K562 (cell line): ENCODE results near the gene ANKRD31. TPM values are rescaled to one million over a fixed set of nuclear protein-coding genes. Genes with fewer than 3 reads are reported as not detected.

Experiments
- ATAC-seq: fragments of 200-7000 bp; cut with Tn5 transposase; 3 replicates; pipeline ENCODE4 v1.9.1; 2020; ENCODE audit warnings: moderate library complexity
- BruUV-seq: library from RNA; stranded (reverse); fragments of 400-500 nt; replicated peaks from 2 replicates; lab custom pipeline; 2021; lab: Mats Ljungman, UMichigan
- CTCF ChIA-PET: fragments of 300-600 bp; formaldehyde crosslinking; extraction: SDS; loops from one replicate; lab custom pipeline; 2021; ENCODE audit warnings: low intra/inter-chr PET ratio; lab: Yijun Ruan, JAX
- POLR2A ChIA-PET: fragments of 300-600, 350-650 bp; sonication (Branson Sonifier 250); formaldehyde crosslinking; extraction: SDS; loops from one replicate; lab custom pipeline; 2021; ENCODE audit warnings: antibody characterized with exemption, inconsistent platforms; lab: Yijun Ruan, JAX
- DNase-seq, 4 experiments: peaks; one replicate each; pipeline versions ENCODE4 v3.0.0 to v3.0.0-alpha.2; 2011 to 2018; ENCODE audit warnings: low spot score in 3 of 4, mixed read lengths in 3 of 4; ENCODE audit errors: extremely low read depth in 1 of 4
- FAIRE-seq: peaks from 2 replicates; lab custom pipeline; 2011; peaks lifted over from hg19 to GRCh38; lab: Jason Lieb, UNC
- H2AFZ ChIP-seq: 2 replicates; pipeline ENCODE4 v1.6.0; 2011; ENCODE audit warnings: low read depth, low read length, control low read depth, inconsistent platforms
- H3K27ac ChIP-seq: fragments of 200-600 bp; 3 replicates; pipeline ENCODE4 v1.8.0; 2011; ENCODE audit warnings: low read depth, mild to moderate bottlenecking, control low read depth, inconsistent platforms, low read length, moderate library complexity, mixed read lengths; ENCODE audit errors: extremely low read depth
- H3K27me3 ChIP-seq, 2 experiments: fragments of 300-600 bp in 1 of 2; 2 replicates in 1 of 2; 3 replicates in 1 of 2; pipeline versions ENCODE4 v1.6.0 to v1.8.0; 2011; ENCODE audit warnings: inconsistent platforms in 2 of 2, low read length in 2 of 2, mild to moderate bottlenecking in 1 of 2, mixed read lengths in 1 of 2, moderate library complexity in 1 of 2; ENCODE audit not compliant: control insufficient read depth in 2 of 2, insufficient read depth in 2 of 2
- H3K36me3 ChIP-seq: fragments of 300-600 bp; 3 replicates; pipeline ENCODE4 v1.8.0; 2011; ENCODE audit warnings: mild to moderate bottlenecking, low read length, inconsistent platforms; ENCODE audit not compliant: control insufficient read depth, insufficient read depth
- H3K4me1 ChIP-seq, 2 experiments: fragments of 200-600 bp in 1 of 2; replicated peaks in 1 of 2; 2 replicates in 1 of 2; 3 replicates in 1 of 2; pipeline versions ENCODE4 v1.5.1 to v1.8.0; 2011; ENCODE audit warnings: inconsistent platforms in 2 of 2, low read length in 2 of 2, mild to moderate bottlenecking in 1 of 2, mixed read lengths in 1 of 2, moderate library complexity in 1 of 2; ENCODE audit not compliant: control insufficient read depth in 2 of 2, insufficient read depth in 2 of 2
- H3K4me2 ChIP-seq: 2 replicates; pipeline ENCODE4 v1.6.1; 2011; ENCODE audit warnings: low read length, control low read depth, inconsistent platforms, mixed read lengths; ENCODE audit not compliant: insufficient read depth
- H3K4me3 ChIP-seq: fragments of 200-600 bp; sonication (generic), shearing (Covaris generic); 2 replicates; pipeline ENCODE4 v1.5.1; 2016; ENCODE audit warnings: control low read depth, inconsistent platforms
- H3K79me2 ChIP-seq: fragments of 200-600 bp; 3 replicates; pipeline ENCODE4 v1.8.0; 2011; ENCODE audit warnings: low read length, inconsistent platforms; ENCODE audit not compliant: control insufficient read depth, insufficient read depth
- H3K9ac ChIP-seq, 2 experiments: 2 replicates each; pipeline versions ENCODE4 v1.6.0 to v1.6.1; 2011; ENCODE audit warnings: low read depth in 2 of 2, low read length in 2 of 2, control low read depth in 1 of 2, inconsistent platforms in 1 of 2, mild to moderate bottlenecking in 1 of 2, mixed read lengths in 1 of 2; ENCODE audit not compliant: insufficient read depth in 1 of 2
- H3K9me1 ChIP-seq: one replicate; pipeline ENCODE4 v1.6.0; 2011; ENCODE audit warnings: inconsistent platforms, mild to moderate bottlenecking, low read length, moderate library complexity; ENCODE audit not compliant: control insufficient read depth, insufficient read depth
- H3K9me3 ChIP-seq: replicated peaks from 2 replicates; pipeline ENCODE4 v1.5.1; 2011; ENCODE audit warnings: low read depth, low read length, inconsistent platforms; ENCODE audit not compliant: control insufficient read depth, insufficient read depth
- H4K20me1 ChIP-seq: replicated peaks from 2 replicates; pipeline ENCODE4 v1.6.1; 2011; ENCODE audit warnings: low read length, inconsistent platforms, mixed read lengths; ENCODE audit not compliant: control insufficient read depth, insufficient read depth
- CBX8 ChIP-seq: fragments of 200-600 bp; sonication (generic); IDR thresholded peaks from 2 replicates; pipeline ENCODE4 v1.6.1; 2012; ENCODE audit warnings: borderline replicate concordance, mixed run types, low read depth, mild to moderate bottlenecking, moderate library complexity, mixed read lengths, low read length, control low read depth, inconsistent platforms; ENCODE audit not compliant: poor library complexity, severe bottlenecking; ENCODE audit errors: extremely low read depth
- CREB3L1 ChIP-seq: fragments of 450-650 bp; IDR thresholded peaks from 2 replicates; pipeline ENCODE4 v1.6.1; 2014; ENCODE audit warnings: low read depth, mild to moderate bottlenecking, moderate library complexity, borderline replicate concordance
- GATAD2B ChIP-seq: fragments of 450-650 bp; IDR thresholded peaks from 2 replicates; pipeline ENCODE4 v1.6.1; 2017; ENCODE audit warnings: mild to moderate bottlenecking, borderline replicate concordance
- HDAC8 ChIP-seq: fragments of 450-650 bp; IDR thresholded peaks from 2 replicates; pipeline ENCODE4 v1.6.1; 2016; ENCODE audit warnings: mild to moderate bottlenecking, missing genetic modification characterization, moderate library complexity, missing compliant biosample characterization
- HOXB6 ChIP-seq: fragments of 250-450 bp; sonication (Bioruptor Pico); IDR thresholded peaks from 2 replicates; pipeline ENCODE4 v1.5.1; 2022; ENCODE audit warnings: mild to moderate bottlenecking, borderline replicate concordance
- IFI16 ChIP-seq: fragments of 250-450 bp; sonication (Bioruptor Pico); IDR thresholded peaks from 2 replicates; pipeline ENCODE4 v2.1.2; 2022; ENCODE audit warnings: mild to moderate bottlenecking, inconsistent platforms
- NFIX ChIP-seq: fragments of 250-450 bp; sonication (Bioruptor Pico); IDR thresholded peaks from 2 replicates; pipeline ENCODE4 v1.4.0; 2020; ENCODE audit warnings: low read depth, mild to moderate bottlenecking, moderate library complexity
- PHB2 ChIP-seq: fragments of 450-650 bp; IDR thresholded peaks from 2 replicates; pipeline ENCODE4 v1.6.1; 2017; ENCODE audit warnings: low read depth
- ZNF133 ChIP-seq: fragments of 250-450 bp; sonication (Bioruptor Pico); IDR thresholded peaks from 2 replicates; pipeline ENCODE4 v1.4.0; 2020; ENCODE audit warnings: mild to moderate bottlenecking
- ZNF511 ChIP-seq: sonication (generic); formaldehyde crosslinking; IDR thresholded peaks from 2 replicates; pipeline ENCODE4 v1.8.0; 2022; ENCODE audit warnings: mild to moderate bottlenecking, missing genetic modification reagents
- in situ Hi-C: fragments of 300-500 bp; cut with MboI; formaldehyde crosslinking; loops from 4 replicates; pipeline ENCODE4 v1.15.0; 2018; ENCODE audit warnings: inconsistent platforms, mixed read lengths
- intact Hi-C: fragments of 100-400 bp; cut with micrococcal nuclease; formaldehyde crosslinking; loops from 2 replicates; pipeline ENCODE4 v1.14.2; 2022
- polyA plus RNA-seq, 8 experiments: library from polyadenylated mRNA; depleted of rRNA in 4 of 8; stranded (reverse) in 5 of 8; unstranded in 3 of 8; fragments of >200 nt; fragmentation: Nextera tagmentation in 2 of 8; fragmentation: Illumina TruSeq in 1 of 8; extraction: Ambion mirVana in 2 of 8; extraction: Trizol in 1 of 8; gene quantifications; 2 replicates each; pipeline versions ENCODE4 v1.2.1 to v1.2.3, GENCODE V29; 2011 to 2014; ENCODE audit warnings: inconsistent platforms in 1 of 8, missing spikeins in 1 of 8
- total RNA-seq, 7 experiments: library from RNA; depleted of rRNA in 6 of 7; stranded (reverse); fragments of >200 nt in 6 of 7; fragmentation: Illumina TruSeq in 2 of 7; extraction: Trizol in 2 of 7; gene quantifications; 2 replicates each; pipeline versions ENCODE4 v1.2.1 to v1.2.3, GENCODE V29; 2011 to 2021; ENCODE audit warnings: low replicate concordance in 1 of 7

Gene ANKRD31
- total and polyA plus RNA-seq, 9 of the 15 experiments (the other 6 are each of a cell fraction or from before 2014, with no cell fraction given) = under 0.01 to 0.11 (median 0.05) TPM; not detected in 1

- DNase-seq = no peak
- no peak for ATAC-seq
- ChIA-PET POLR2A (interaction anchor here (1.0 to 1.1 kb wide), 2 partner anchors 9 to 11 kb away, joined by 3 read pairs; partner anchors contain the start of gene ANKRD31), CTCF (no interaction called here)
- no peak overlapping the region for H3K4me3 ChIP-seq
- H2AFZ ChIP-seq = no peak overlapping the region
- peak; percentile 64 for FAIRE-seq
- no TSS peak for BruUV-seq
- H4K20me1 ChIP-seq = no peaks in the 10 kb centered on the region
- in situ Hi-C loops (no loop called here), intact Hi-C loops (no loop called here)
- no peaks in the 10 kb centered on the region for H3K9me3 ChIP-seq
- no peaks in the 10 kb centered on the region for H3K9me1 ChIP-seq
- peaks cover 0 to 12% of the 10 kb centered on the region in 2 experiments; a peak in 2 of 5 replicates for H3K27me3 ChIP-seq
- no peak overlapping the region for H3K9ac ChIP-seq
- H3K27ac ChIP-seq = no peak overlapping the region
- H3K4me1 ChIP-seq = no peaks in the 10 kb centered on the region
- H3K36me3 ChIP-seq = no peaks in the 10 kb centered on the region
- no peak overlapping the region for H3K4me2 ChIP-seq
- H3K79me2 ChIP-seq = no peaks in the 10 kb centered on the region
- TF ChIP-seq PHB2 (no peak), NFIX (CRISPR knock-in tag) (no peak), IFI16 (CRISPR knock-in tag) (no peak), GATAD2B (no peak), HOXB6 (CRISPR knock-in tag) (no peak), CREB3L1 (no peak), ZNF511 (CRISPR knock-in tag) (no peak), CBX8 (no peak), HDAC8 (tag) (no peak), ZNF133 (no peak)
Measured at GRCh38 chr5:75225506-75225905, 11.2 kb downstream of the ANKRD31 start.
